Measurements from ENCODE around the gene CDA.

- TF ChIP-seq FOXM1 (IDR thresholded peaks at IDR 0.05; ENCODE audit: borderline replicate concordance) (no peak), FOXK2 (IDR thresholded peaks at IDR 0.05) (no peak), NFRKB (IDR thresholded peaks at IDR 0.05) (no peak), SP1 (IDR thresholded peaks at IDR 0.05) (no peak), FOXA1 (IDR thresholded peaks at IDR 0.05) (no peak), L3MBTL2 (conservative IDR thresholded peaks at IDR 0.05) (no peak), BHLHE40 (IDR thresholded peaks at IDR 0.05; ENCODE audit: borderline replicate concordance) (no peak), SUZ12 (IDR thresholded peaks at IDR 0.05) (no peak)
- TF ChIP-seq, protein P1, sequence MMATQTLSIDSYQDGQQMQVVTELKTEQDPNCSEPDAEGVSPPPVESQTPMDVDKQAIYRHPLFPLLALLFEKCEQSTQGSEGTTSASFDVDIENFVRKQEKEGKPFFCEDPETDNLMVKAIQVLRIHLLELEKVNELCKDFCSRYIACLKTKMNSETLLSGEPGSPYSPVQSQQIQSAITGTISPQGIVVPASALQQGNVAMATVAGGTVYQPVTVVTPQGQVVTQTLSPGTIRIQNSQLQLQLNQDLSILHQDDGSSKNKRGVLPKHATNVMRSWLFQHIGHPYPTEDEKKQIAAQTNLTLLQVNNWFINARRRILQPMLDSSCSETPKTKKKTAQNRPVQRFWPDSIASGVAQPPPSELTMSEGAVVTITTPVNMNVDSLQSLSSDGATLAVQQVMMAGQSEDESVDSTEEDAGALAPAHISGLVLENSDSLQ (IDR thresholded peaks at IDR 0.05) = no peak
These were observed 20.6 kb downstream of the CDA start for GRCh38 chr1:20609541-20609940.

All from HEK293T (cell line).